ENCODE results near the gene SLC9A3.
"Not testable (repeated sequence)": the region's sequence is repeated elsewhere in the genome, so short reads cannot be mapped to it uniquely, and the experiment has no call there.

Gene SLC9A3

DNA sequence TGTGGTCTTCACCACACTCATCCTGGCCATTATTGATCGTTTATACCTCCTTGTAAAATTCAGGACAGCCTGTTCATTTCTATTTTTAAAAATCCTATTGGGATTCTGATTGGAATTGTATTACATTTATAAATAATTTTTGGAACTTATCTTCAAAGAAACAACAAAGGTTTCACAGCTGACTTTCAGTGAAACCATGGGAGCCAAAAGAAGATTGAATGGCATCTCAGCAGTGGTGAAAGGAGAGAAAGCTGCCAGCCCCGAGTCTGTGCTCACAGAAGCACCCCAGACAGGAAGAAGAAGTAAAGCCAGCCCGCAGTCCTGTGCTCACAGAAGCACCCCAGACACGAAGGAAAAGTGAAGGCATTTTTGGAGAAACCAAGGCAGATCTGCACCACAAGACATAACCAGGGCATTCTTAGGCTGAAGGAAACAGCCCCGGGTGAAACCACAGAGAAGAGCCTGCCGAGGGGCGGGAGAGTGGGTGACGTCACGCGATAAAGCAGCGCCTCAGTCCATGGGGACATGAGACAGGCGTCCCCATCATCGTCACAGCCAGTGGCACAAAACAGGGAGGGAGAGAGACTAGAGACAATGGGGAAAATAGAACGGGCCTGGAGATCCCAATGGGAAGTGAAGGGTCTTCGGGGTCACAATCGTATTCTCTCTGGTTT lies 42.5 kb upstream of the SLC9A3 start:
- no peak overlapping the region for H3K4me3 ChIP-seq (ENCODE audit: low read depth, low read length)
- TF ChIP-seq, protein P1, sequence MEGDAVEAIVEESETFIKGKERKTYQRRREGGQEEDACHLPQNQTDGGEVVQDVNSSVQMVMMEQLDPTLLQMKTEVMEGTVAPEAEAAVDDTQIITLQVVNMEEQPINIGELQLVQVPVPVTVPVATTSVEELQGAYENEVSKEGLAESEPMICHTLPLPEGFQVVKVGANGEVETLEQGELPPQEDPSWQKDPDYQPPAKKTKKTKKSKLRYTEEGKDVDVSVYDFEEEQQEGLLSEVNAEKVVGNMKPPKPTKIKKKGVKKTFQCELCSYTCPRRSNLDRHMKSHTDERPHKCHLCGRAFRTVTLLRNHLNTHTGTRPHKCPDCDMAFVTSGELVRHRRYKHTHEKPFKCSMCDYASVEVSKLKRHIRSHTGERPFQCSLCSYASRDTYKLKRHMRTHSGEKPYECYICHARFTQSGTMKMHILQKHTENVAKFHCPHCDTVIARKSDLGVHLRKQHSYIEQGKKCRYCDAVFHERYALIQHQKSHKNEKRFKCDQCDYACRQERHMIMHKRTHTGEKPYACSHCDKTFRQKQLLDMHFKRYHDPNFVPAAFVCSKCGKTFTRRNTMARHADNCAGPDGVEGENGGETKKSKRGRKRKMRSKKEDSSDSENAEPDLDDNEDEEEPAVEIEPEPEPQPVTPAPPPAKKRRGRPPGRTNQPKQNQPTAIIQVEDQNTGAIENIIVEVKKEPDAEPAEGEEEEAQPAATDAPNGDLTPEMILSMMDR (IDR thresholded peaks at IDR 0.05; ENCODE audit: low read depth, low read length, missing control alignments) = no peak
- in situ Hi-C loops (cut with HindIII; ENCODE audit: low sequenced_read_pairs) = no loop called here
- DNase-seq (ENCODE audit: low read depth) = no peak

- H3K4me3 ChIP-seq (ENCODE audit: low read depth, low read length) = no peak overlapping the region
- no peak for DNase-seq (ENCODE audit: low read depth)
- TF ChIP-seq, protein P1 (IDR thresholded peaks at IDR 0.05; ENCODE audit: low read depth, low read length, missing control alignments) = no peak
- in situ Hi-C loops (cut with HindIII; ENCODE audit: low sequenced_read_pairs) = no loop called here
Observed at GRCh38 chr5:565782-566440, 41.7 kb upstream of the SLC9A3 start.

GRCh38 chr5:561408-561807 lies 37.2 kb upstream of the SLC9A3 start:
- DNase-seq (ENCODE audit: low read depth) = no peak
- TF ChIP-seq, protein P1 (IDR thresholded peaks at IDR 0.05; ENCODE audit: low read depth, low read length, missing control alignments) = no peak
- H3K4me3 ChIP-seq (ENCODE audit: low read depth, low read length) = no peak overlapping the region
- in situ Hi-C loops (cut with HindIII; ENCODE audit: low sequenced_read_pairs) = no loop called here

GRCh38 chr5:560792-561166 lies 36.5 kb upstream of the SLC9A3 start:
- in situ Hi-C loops (cut with HindIII; ENCODE audit: low sequenced_read_pairs) = no loop called here
- H3K4me3 ChIP-seq (ENCODE audit: low read depth, low read length) = no peak overlapping the region
- DNase-seq (ENCODE audit: low read depth) = no peak
- TF ChIP-seq, protein P1 (IDR thresholded peaks at IDR 0.05; ENCODE audit: low read depth, low read length, missing control alignments) = no peak

DNA sequence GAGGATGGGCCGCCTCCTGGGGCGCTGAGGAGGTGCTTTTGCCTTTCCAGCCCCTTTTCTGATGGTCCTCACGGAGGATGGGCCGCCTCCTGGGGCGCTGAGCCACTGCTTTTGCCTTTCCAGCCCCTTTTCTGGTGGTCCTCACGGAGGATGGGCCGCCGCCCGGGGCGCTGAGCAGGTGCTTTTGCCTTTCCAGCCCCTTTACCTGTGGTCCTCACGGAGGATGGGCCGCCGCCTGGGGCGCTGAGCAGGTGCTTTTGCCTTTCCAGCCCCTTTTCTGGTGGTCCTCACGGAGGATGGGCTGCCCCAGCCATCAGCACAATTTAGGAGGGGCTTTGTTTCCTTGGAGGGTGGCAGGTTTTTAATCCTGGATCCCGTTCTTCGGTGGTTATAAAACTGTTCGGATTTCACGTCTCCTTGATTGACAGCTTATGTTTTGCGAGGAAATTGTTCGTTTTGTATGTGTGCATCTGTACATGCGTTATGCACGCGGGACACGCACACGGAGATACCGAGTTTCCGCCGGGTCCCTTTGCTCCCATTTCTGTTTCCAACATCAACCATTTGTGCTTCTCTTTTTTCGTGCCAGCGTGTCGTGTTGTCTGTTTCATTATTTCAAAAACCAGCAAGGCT lies 34.7 kb upstream of the SLC9A3 start:
- in situ Hi-C loops (cut with HindIII; ENCODE audit: low sequenced_read_pairs) = no loop called here
- TF ChIP-seq, protein P1 (IDR thresholded peaks at IDR 0.05; ENCODE audit: low read depth, low read length, missing control alignments) = no peak
- DNase-seq (ENCODE audit: low read depth) = no peak
- no peak overlapping the region for H3K4me3 ChIP-seq (ENCODE audit: low read depth, low read length)

GRCh38 chr5:558326-558725 lies 34.1 kb upstream of the SLC9A3 start:
- TF ChIP-seq, protein P1 (IDR thresholded peaks at IDR 0.05; ENCODE audit: low read depth, low read length, missing control alignments) = no peak
- DNase-seq (ENCODE audit: low read depth) = no peak
- H3K4me3 ChIP-seq (ENCODE audit: low read depth, low read length) = no peak overlapping the region
- in situ Hi-C loops (cut with HindIII; ENCODE audit: low sequenced_read_pairs) = no loop called here

DNA sequence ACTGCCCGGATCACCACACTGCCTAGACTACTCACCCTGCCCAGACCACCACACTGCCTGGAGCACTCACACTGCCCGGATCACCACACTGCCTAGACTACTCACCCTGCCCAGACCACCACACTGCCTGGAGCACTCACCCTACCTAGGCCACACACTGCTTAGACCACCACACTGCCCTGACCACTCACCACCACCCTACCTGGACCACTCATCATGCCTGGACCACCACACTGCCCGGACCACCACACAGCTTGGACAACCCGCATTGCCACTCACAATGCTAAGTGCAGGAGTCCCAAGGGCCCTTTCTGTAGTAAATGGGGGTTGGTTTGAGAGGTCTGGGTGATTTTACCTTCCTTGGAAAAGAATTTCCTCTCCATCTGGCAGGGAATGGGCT lies 33.7 kb upstream of the SLC9A3 start:
- DNase-seq (ENCODE audit: low read depth); in situ Hi-C loops (cut with HindIII; ENCODE audit: low sequenced_read_pairs); H3K4me3 ChIP-seq (ENCODE audit: low read depth, low read length): not testable (repeated sequence)

All from astrocyte of the cerebellum (primary cell).